H1 (cell line): ENCODE measurements around the gene CFLAR. TPM values are rescaled to one million over a fixed set of nuclear protein-coding genes. Genes with fewer than 3 reads are reported as not detected.

Experiments
- CTCF ChIA-PET: fragments of 300-600 bp; sonication (Branson Sonifier 250); formaldehyde crosslinking; loops from one replicate; lab custom pipeline; 2021; ENCODE audit not compliant: partially characterized antibody; lab: Charles Lee
- POLR2A ChIA-PET: fragments of 300-600 bp; sonication (Branson Sonifier 250); formaldehyde crosslinking; loops from one replicate; lab custom pipeline; 2021; ENCODE audit warnings: inconsistent platforms; ENCODE audit not compliant: partially characterized antibody; lab: Charles Lee
- DNase-seq, 2 experiments: peaks; one replicate each; pipeline versions ENCODE4 v3.0.0 to v3.0.0-alpha.2; 2010 to 2022; ENCODE audit warnings: low spot score in 2 of 2, low read depth in 1 of 2, mixed read lengths in 1 of 2
- FAIRE-seq: peaks from 2 replicates; lab custom pipeline; 2011; peaks lifted over from hg19 to GRCh38; lab: Jason Lieb, UNC
- H2AFZ ChIP-seq: 2 replicates; pipeline ENCODE4 v1.8.1; 2012; ENCODE audit warnings: low read length, inconsistent platforms
- H2AK5ac ChIP-seq: 2 replicates; pipeline ENCODE4 v1.6.1; 2013; ENCODE audit warnings: low read depth, low read length
- H2BK120ac ChIP-seq: replicated peaks from 2 replicates; pipeline ENCODE3; 2013; ENCODE audit warnings: low read depth, low read length, inconsistent platforms
- H2BK12ac ChIP-seq: 2 replicates; pipeline ENCODE4 v1.6.1; 2013; ENCODE audit warnings: low read depth, low read length
- H2BK15ac ChIP-seq: 2 replicates; pipeline ENCODE4 v1.6.1; 2013; ENCODE audit warnings: low read length
- H2BK20ac ChIP-seq: 2 replicates; pipeline ENCODE4 v1.6.1; 2013; ENCODE audit warnings: low read length
- H2BK5ac ChIP-seq: 2 replicates; pipeline ENCODE4 v1.6.1; 2013; ENCODE audit warnings: low read depth, low read length
- H3K14ac ChIP-seq: 2 replicates; pipeline ENCODE4 v1.6.1; 2013; ENCODE audit warnings: inconsistent platforms; ENCODE audit not compliant: insufficient read length
- H3K18ac ChIP-seq: 2 replicates; pipeline ENCODE4 v1.6.1; 2013; ENCODE audit warnings: low read length; ENCODE audit errors: extremely low read depth
- H3K23ac ChIP-seq: 2 replicates; pipeline ENCODE4 v1.6.1; 2013; ENCODE audit warnings: inconsistent platforms; ENCODE audit not compliant: insufficient read length
- H3K23me2 ChIP-seq: 2 replicates; pipeline ENCODE4 v1.6.1; 2013; ENCODE audit warnings: low read depth, low read length
- H3K27ac ChIP-seq: 2 replicates; pipeline ENCODE4 v1.6.1; 2011; ENCODE audit warnings: low read depth, low read length, inconsistent platforms
- H3K27me3 ChIP-seq, 4 experiments: replicated peaks in 1 of 4; 1 replicate in 1 of 4; 2 replicates in 3 of 4; pipeline versions ENCODE4 v1.6.1 to v1.8.1; 2011 to 2013; ENCODE audit warnings: low read length in 3 of 4, mild to moderate bottlenecking in 3 of 4, inconsistent platforms in 2 of 4, mixed read lengths in 2 of 4, moderate library complexity in 1 of 4; ENCODE audit not compliant: control insufficient read depth in 3 of 4, insufficient read depth in 3 of 4; ENCODE audit errors: extremely low read depth in 1 of 4
- H3K36me3 ChIP-seq, 4 experiments: 2 replicates each; pipeline versions ENCODE4 v1.6.1 to v1.8.1; 2011 to 2013; ENCODE audit warnings: mild to moderate bottlenecking in 4 of 4, low read length in 3 of 4, moderate library complexity in 2 of 4, control low read depth in 1 of 4, inconsistent platforms in 1 of 4; ENCODE audit not compliant: insufficient read depth in 4 of 4, control insufficient read depth in 2 of 4
- H3K4ac ChIP-seq: replicated peaks from 2 replicates; pipeline ENCODE3; 2013; ENCODE audit warnings: low read length, low read depth, mixed read lengths, inconsistent platforms; ENCODE audit not compliant: insufficient read length
- H3K4me1 ChIP-seq, 4 experiments: replicated peaks in 1 of 4; 1 replicate in 1 of 4; 2 replicates in 3 of 4; pipeline versions ENCODE4 v1.6.1 to v1.8.1; 2011 to 2013; ENCODE audit warnings: low read length in 3 of 4, inconsistent platforms in 2 of 4, mixed read lengths in 1 of 4; ENCODE audit not compliant: insufficient read depth in 4 of 4, control insufficient read depth in 3 of 4
- H3K4me2 ChIP-seq, 2 experiments: 2 replicates each; pipeline versions ENCODE4 v1.6.1 to v1.8.1; 2011 to 2013; ENCODE audit warnings: low read depth in 2 of 2, low read length in 2 of 2, control low read depth in 1 of 2, inconsistent platforms in 1 of 2, mild to moderate bottlenecking in 1 of 2; ENCODE audit not compliant: insufficient read depth in 1 of 2
- H3K4me3 ChIP-seq, 4 experiments: fragments of 200-600, 300-600 bp in 1 of 4; sonication (generic), shearing (Covaris generic), sonication (Bioruptor Twin) in 1 of 4; 2 replicates each; pipeline versions ENCODE4 v1.5.1 to v1.8.1; 2011 to 2016; ENCODE audit warnings: low read length in 4 of 4, low read depth in 3 of 4, control low read depth in 2 of 4, inconsistent platforms in 2 of 4, mild to moderate bottlenecking in 2 of 4, mixed read lengths in 1 of 4, moderate library complexity in 1 of 4; ENCODE audit not compliant: insufficient read depth in 2 of 4; ENCODE audit errors: extremely low read depth in 1 of 4
- H3K56ac ChIP-seq: replicated peaks from 2 replicates; pipeline ENCODE3; 2013; ENCODE audit warnings: low read depth, mild to moderate bottlenecking, mixed read lengths, low read length, inconsistent platforms; ENCODE audit not compliant: insufficient read length
- H3K79me1 ChIP-seq: 2 replicates; pipeline ENCODE4 v1.6.1; 2013; ENCODE audit warnings: low read depth, low read length, control low read depth
- H3K79me2 ChIP-seq, 2 experiments: 2 replicates each; pipeline versions ENCODE4 v1.6.1 to v1.8.1; 2012 to 2013; ENCODE audit warnings: low read length in 2 of 2, mild to moderate bottlenecking in 2 of 2, inconsistent platforms in 1 of 2; ENCODE audit not compliant: insufficient read depth in 2 of 2, control insufficient read depth in 1 of 2
- H3K9ac ChIP-seq, 4 experiments: replicated peaks in 1 of 4; 1 replicate in 1 of 4; 2 replicates in 3 of 4; pipeline versions ENCODE4 v1.6.1 to v1.8.1; 2011 to 2013; ENCODE audit warnings: low read depth in 3 of 4, low read length in 3 of 4, control low read depth in 2 of 4, mild to moderate bottlenecking in 2 of 4, moderate library complexity in 2 of 4, inconsistent platforms in 1 of 4; ENCODE audit errors: extremely low read depth in 1 of 4
- H3K9me3 ChIP-seq, 2 experiments: 2 replicates each; pipeline versions ENCODE4 v1.6.1 to v1.8.1; 2012 to 2013; ENCODE audit warnings: mild to moderate bottlenecking in 2 of 2, moderate library complexity in 2 of 2, control low read depth in 1 of 2, inconsistent platforms in 1 of 2, low read depth in 1 of 2, low read length in 1 of 2, mixed read lengths in 1 of 2; ENCODE audit not compliant: insufficient read depth in 2 of 2
- H4K20me1 ChIP-seq, 2 experiments: replicated peaks in 1 of 2; 2 replicates each; pipeline versions ENCODE3 to v1.8.1; 2011 to 2013; ENCODE audit warnings: inconsistent platforms in 2 of 2, low read length in 2 of 2, mild to moderate bottlenecking in 1 of 2; ENCODE audit not compliant: insufficient read depth in 2 of 2, control insufficient read depth in 1 of 2
- H4K5ac ChIP-seq: 2 replicates; pipeline ENCODE4 v1.6.1; 2013; ENCODE audit warnings: low read length, low read depth, mixed read lengths, inconsistent platforms; ENCODE audit not compliant: insufficient read length
- H4K8ac ChIP-seq: 2 replicates; pipeline ENCODE4 v1.8.0; 2013; ENCODE audit warnings: mild to moderate bottlenecking, moderate library complexity, low read length, inconsistent platforms; ENCODE audit not compliant: insufficient read depth; ENCODE audit errors: extremely low read depth
- H4K91ac ChIP-seq: replicated peaks from 2 replicates; pipeline ENCODE3; 2013; ENCODE audit warnings: low read length, mixed read lengths, inconsistent platforms; ENCODE audit not compliant: insufficient read length
- EGR1 ChIP-seq: IDR thresholded peaks from 2 replicates; pipeline ENCODE4 v1.6.1; 2011; ENCODE audit warnings: low read depth, low read length, borderline replicate concordance
- EZH2 ChIP-seq: fragments of 200-600 bp; sonication (generic); IDR thresholded peaks from 2 replicates; pipeline ENCODE4 v1.7.1; 2012; ENCODE audit warnings: low read depth, mild to moderate bottlenecking, moderate library complexity, low read length, inconsistent platforms; ENCODE audit not compliant: severe bottlenecking
- JUN ChIP-seq: IDR thresholded peaks from 2 replicates; pipeline ENCODE4 v1.6.1; 2011; ENCODE audit warnings: low read depth, mild to moderate bottlenecking, improper control_type of control experiment, low read length
- SAP30 ChIP-seq: fragments of 300-600 bp; sonication (generic); IDR thresholded peaks from 2 replicates; pipeline ENCODE4 v1.7.1; 2012; ENCODE audit warnings: low read length, moderate library complexity, mild to moderate bottlenecking, inconsistent platforms; ENCODE audit not compliant: insufficient read depth, insufficient replicate concordance
- SP4 ChIP-seq: IDR thresholded peaks from 2 replicates; pipeline ENCODE4 v1.6.1; 2012; ENCODE audit warnings: low read length, inconsistent platforms
- WGBS, 2 experiments: shearing (Covaris generic) in 1 of 2; methylation state at CpG; one replicate each; pipeline versions ENCODE4 v1.1.6 to v1.1.7; 2013 to 2015; ENCODE audit warnings: low lambda C conversion rate in 2 of 2, mixed read lengths in 2 of 2, inconsistent platforms in 1 of 2, low coverage in 1 of 2, missing lambda C conversion rate in 1 of 2; ENCODE audit not compliant: insufficient replicate concordance in 2 of 2, insufficient coverage in 1 of 2, insufficient read length in 1 of 2; ENCODE audit errors: extremely low coverage in 1 of 2, missing lambda C conversion rate in 1 of 2; 5-methylcytosine and 5-hydroxymethylcytosine counted together
- polyA plus RNA-seq, 7 experiments: library from polyadenylated mRNA; depleted of rRNA in 3 of 7; stranded (reverse) in 5 of 7; unstranded in 2 of 7; fragments of >200 nt in 5 of 7; fragments of 200-250 nt in 2 of 7; gene quantifications; 1 replicate in 5 of 7; 2 replicates in 1 of 7; 4 replicates in 1 of 7; pipeline versions ENCODE4 v1.2.1 to v1.2.3, GENCODE V29; 2011 to 2013; ENCODE audit warnings: missing spikeins in 2 of 7, mixed read lengths in 2 of 7
- total RNA-seq: library from RNA; stranded (reverse); fragmentation: NEBNext Ultra II Directional; extraction: Animal tissue kit (Norgen Biotek cat#: 25700); gene quantifications from 2 replicates; pipeline ENCODE4 v1.2.1, GENCODE V29; 2021

Gene CFLAR
- total and polyA plus RNA-seq, 2 of the 8 experiments (the other 6 are each of a cell fraction or from before 2014, with no cell fraction given) = 1.1 to 3.9 TPM

GRCh38 chr2:201135386-201135785, 19.4 kb downstream of the CFLAR start:
- Histone ChIP-seq H3K18ac (no peak overlapping the region), H4K8ac (no peak overlapping the region), H2BK12ac (no peak overlapping the region), H2AFZ (no peak overlapping the region), H3K9me3 (no peaks in the 10 kb centered on the region; a peak in 1 of 4 replicates), H3K4ac (no peak overlapping the region), H3K23ac (no peak overlapping the region), H2BK120ac (no peak overlapping the region), H2BK15ac (no peak overlapping the region), H4K20me1 (no peaks in the 10 kb centered on the region), H3K9ac (no peak overlapping the region), H2BK5ac (no peak overlapping the region), H4K91ac (no peak overlapping the region), H3K79me1 (no peaks in the 10 kb centered on the region), H3K4me2 (no peak overlapping the region), H3K36me3 (peaks cover 0 to 2% (median under 1%) of the 10 kb centered on the region in 4 experiments; a peak in 2 of 8 replicates), H2AK5ac (no peak overlapping the region), H3K23me2 (no peaks in the 10 kb centered on the region), H3K4me3 (no peak overlapping the region), H3K79me2 (no peaks in the 10 kb centered on the region), H3K27ac (no peak overlapping the region), H3K4me1 (peaks cover 0 to 3% (median 2%) of the 10 kb centered on the region in 4 experiments; a peak in 5 of 7 replicates), H2BK20ac (no peak overlapping the region), H4K5ac (no peak overlapping the region), H3K27me3 (no peaks in the 10 kb centered on the region), H3K14ac (no peak overlapping the region), H3K56ac (no peak overlapping the region)
- FAIRE-seq (no peak), DNase-seq (no peak)
- WGBS, 2 experiments = 95% methylated on average over 4 of the region's 4 CpGs; no CpG with 5 or more reads in 1 of the 2 experiments
- no peak for TF ChIP-seq JUN
- TF ChIP-seq SP4 = no peak
- no peak for TF ChIP-seq EGR1
- no peak for TF ChIP-seq SAP30
- no peak for TF ChIP-seq EZH2
- CTCF ChIA-PET = interaction anchor here (0.6 to 1.3 kb wide), 4 partner anchors 19 to 159 kb away, joined by 3 to 4 read pairs (median 3); no protein-coding TSS in a partner anchor
- POLR2A ChIA-PET = no interaction called here
